Lower leg skin (tissue), 4 donors: ENCODE measurements around the gene TAF1B. TPM values are rescaled to one million over a fixed set of nuclear protein-coding genes. Genes with fewer than 3 reads are reported as not detected.

Experiments
- DNase-seq, 2 donors: peaks; one replicate each; pipeline ENCODE4 v3.0.0-alpha.2; 2019; ENCODE audit warnings: low spot score in 2 of 2
- H3K4me3 ChIP-seq: fragments of 200-600 bp; sonication (generic); 2 replicates; pipeline ENCODE4 v1.5.1; 2017; ENCODE audit warnings: mild to moderate bottlenecking, low read depth; ENCODE audit not compliant: poor library complexity, severe bottlenecking
- POLR2A ChIP-seq, 2 donors: fragments of 450-650 bp; IDR thresholded peaks; one replicate each; pipeline ENCODE4 v1.6.1; 2016 to 2017; ENCODE audit warnings: antibody characterized with exemption in 2 of 2, mild to moderate bottlenecking in 1 of 2, moderate library complexity in 1 of 2
- WGBS, 2 donors: methylation state at CpG; one replicate each; pipeline ENCODE4 v1.1.5; 2018; 5-methylcytosine and 5-hydroxymethylcytosine counted together
- intact Hi-C: fragments of 100-400 bp; cut with DNase I; formaldehyde crosslinking; loops from one replicate; pipeline ENCODE4 v1.15.0; 2023; ENCODE audit warnings: low total_unique reads
- total RNA-seq, 4 donors: library from RNA; depleted of rRNA; stranded (reverse); fragments of >200 nt; gene quantifications; one replicate each; pipeline ENCODE4 v1.1.0, GENCODE V29; 2016
- TF ChIP-seq, protein P1 (sequence below), 3 donors: fragments of 450-650 bp; IDR thresholded peaks; one replicate each; pipeline ENCODE4 v1.5.1; 2016; ENCODE audit warnings: antibody characterized with exemption in 3 of 3, mild to moderate bottlenecking in 3 of 3, moderate library complexity in 2 of 3

TAF1B gene
- total RNA-seq, 4 donors from 2014 or later = 11.2 to 26.9 (median 20.1) TPM

GRCh38 chr2:9897331-9897737 is 54.1 kb downstream of the TAF1B start:
- no peak overlapping the region for H3K4me3 ChIP-seq
- 9 to 11% methylated on average over 3 of the region's 3 CpGs for WGBS, 2 donors
- no peak for TF ChIP-seq POLR2A (IDR thresholded peaks at IDR 0.05)
- intact Hi-C loops = no loop called here
- peak; percentile 91 to 94 for DNase-seq

DNA sequence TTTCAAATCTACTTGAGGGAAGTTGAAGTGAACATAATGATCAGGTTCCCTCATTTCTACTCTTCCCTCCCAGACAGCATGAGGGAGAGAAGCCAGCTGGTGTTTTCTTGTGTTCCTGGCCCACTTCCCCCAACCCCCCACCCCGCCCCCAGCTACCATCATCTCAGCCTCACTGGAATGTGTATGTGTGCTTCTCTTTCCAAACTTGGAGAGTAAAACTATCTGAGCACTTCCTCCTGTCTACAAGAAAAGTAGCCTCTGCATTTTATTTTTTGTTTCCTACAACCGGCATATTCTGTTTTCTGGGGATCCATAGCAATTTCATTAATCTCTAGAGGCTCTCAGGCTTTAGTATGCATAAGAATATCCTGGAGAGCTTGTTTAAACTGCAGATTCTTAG is 54.6 kb downstream of the TAF1B start:
- DNase-seq = no peak
- no peak for TF ChIP-seq POLR2A (IDR thresholded peaks at IDR 0.05)
- TF ChIP-seq, protein P1, sequence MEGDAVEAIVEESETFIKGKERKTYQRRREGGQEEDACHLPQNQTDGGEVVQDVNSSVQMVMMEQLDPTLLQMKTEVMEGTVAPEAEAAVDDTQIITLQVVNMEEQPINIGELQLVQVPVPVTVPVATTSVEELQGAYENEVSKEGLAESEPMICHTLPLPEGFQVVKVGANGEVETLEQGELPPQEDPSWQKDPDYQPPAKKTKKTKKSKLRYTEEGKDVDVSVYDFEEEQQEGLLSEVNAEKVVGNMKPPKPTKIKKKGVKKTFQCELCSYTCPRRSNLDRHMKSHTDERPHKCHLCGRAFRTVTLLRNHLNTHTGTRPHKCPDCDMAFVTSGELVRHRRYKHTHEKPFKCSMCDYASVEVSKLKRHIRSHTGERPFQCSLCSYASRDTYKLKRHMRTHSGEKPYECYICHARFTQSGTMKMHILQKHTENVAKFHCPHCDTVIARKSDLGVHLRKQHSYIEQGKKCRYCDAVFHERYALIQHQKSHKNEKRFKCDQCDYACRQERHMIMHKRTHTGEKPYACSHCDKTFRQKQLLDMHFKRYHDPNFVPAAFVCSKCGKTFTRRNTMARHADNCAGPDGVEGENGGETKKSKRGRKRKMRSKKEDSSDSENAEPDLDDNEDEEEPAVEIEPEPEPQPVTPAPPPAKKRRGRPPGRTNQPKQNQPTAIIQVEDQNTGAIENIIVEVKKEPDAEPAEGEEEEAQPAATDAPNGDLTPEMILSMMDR (IDR thresholded peaks at IDR 0.05) = no peak
- no peak overlapping the region for H3K4me3 ChIP-seq
- 40 to 61% methylated on average over 2 of the region's 2 CpGs for WGBS, 2 donors
- intact Hi-C loops = no loop called here

- intact Hi-C loops = no loop called here
- H3K4me3 ChIP-seq = no peak overlapping the region
- 38 to 48% methylated on average over 1 of the region's 1 CpG for WGBS, 2 donors
- no peak for DNase-seq
- TF ChIP-seq, protein P1 (IDR thresholded peaks at IDR 0.05) = no peak
- TF ChIP-seq POLR2A (IDR thresholded peaks at IDR 0.05) = no peak
Observed at GRCh38 chr2:9905413-9905812, 62.1 kb downstream of the TAF1B start.

DNA sequence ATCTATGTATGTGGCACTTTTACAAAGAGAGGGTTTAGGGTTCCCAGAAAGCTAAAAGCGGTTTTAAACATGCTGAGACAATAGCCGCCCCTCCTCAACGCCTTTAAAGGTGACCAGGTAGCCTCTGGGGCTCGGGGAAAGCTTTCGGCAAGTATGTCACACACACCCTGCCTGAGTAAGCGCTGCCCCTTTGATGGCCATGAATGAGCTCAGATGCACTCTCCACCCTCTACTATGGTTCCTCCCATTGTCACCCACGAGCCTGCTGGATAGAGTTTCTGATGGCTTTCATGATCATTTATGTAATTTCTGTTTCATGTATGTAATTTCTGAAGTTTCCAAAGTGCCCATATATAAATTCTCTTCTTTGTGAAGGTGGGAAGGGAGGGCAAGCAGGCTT is 64.1 kb downstream of the TAF1B start:
- no peak for DNase-seq
- TF ChIP-seq, protein P1 (IDR thresholded peaks at IDR 0.05) = no peak
- no peak for TF ChIP-seq POLR2A (IDR thresholded peaks at IDR 0.05)
- intact Hi-C loops = no loop called here

GRCh38 chr2:9908639-9909038 is 65.4 kb downstream of the TAF1B start:
- no peak overlapping the region for H3K4me3 ChIP-seq
- intact Hi-C loops = no loop called here
- no peak for TF ChIP-seq POLR2A (IDR thresholded peaks at IDR 0.05)
- WGBS, 2 donors = 96% methylated on average over 1 of the region's 1 CpG
- DNase-seq = no peak

More for the DNA sequence above, 64.1 kb downstream of the TAF1B start:
- WGBS, 2 donors = 92 to 95% methylated on average over 7 of the region's 7 CpGs
- H3K4me3 ChIP-seq = no peak overlapping the region

GRCh38 chr2:9909106-9909505 is 65.8 kb downstream of the TAF1B start:
- TF ChIP-seq POLR2A (IDR thresholded peaks at IDR 0.05) = no peak
- TF ChIP-seq, protein P1 (IDR thresholded peaks at IDR 0.05) = no peak
- H3K4me3 ChIP-seq = no peak overlapping the region
- no peak for DNase-seq
- WGBS, 2 donors = 74 to 81% methylated on average over 2 of the region's 2 CpGs
- intact Hi-C loops = no loop called here

GRCh38 chr2:9910699-9911098 is 67.4 kb downstream of the TAF1B start:
- 80 to 92% methylated on average over 4 of the region's 4 CpGs for WGBS, 2 donors
- no peak for DNase-seq
- TF ChIP-seq, protein P1 (IDR thresholded peaks at IDR 0.05) = no peak
- no peak for TF ChIP-seq POLR2A (IDR thresholded peaks at IDR 0.05)
- intact Hi-C loops = no loop called here
- H3K4me3 ChIP-seq = no peak overlapping the region
